SK-N-SH treated with all-trans-retinoic acid at 6 μM for 48 hours (cell line): Measurements from ENCODE around the gene S100A1.
"Not testable (repeated sequence)": the region's sequence is repeated elsewhere in the genome, so short reads cannot be mapped to it uniquely, and the experiment has no call there.

Source experiments
- ATAC-seq: fragments of 200-7000 bp; cut with Tn5 transposase; 3 replicates; pipeline ENCODE4 v1.9.1; 2020; ENCODE audit warnings: mild to moderate bottlenecking, moderate library complexity
- ARNTL ChIP-seq: fragments of 450-650 bp; formaldehyde crosslinking; IDR thresholded peaks from 2 replicates; pipeline ENCODE4 v1.5.0; 2020; ENCODE audit warnings: low read depth, mild to moderate bottlenecking, moderate library complexity, borderline replicate concordance
- BACH2 ChIP-seq: fragments of 250-450 bp; sonication (Bioruptor Pico); IDR thresholded peaks from 2 replicates; pipeline ENCODE4 v1.9.0; 2021; ENCODE audit warnings: mild to moderate bottlenecking, borderline replicate concordance
- CSDC2 ChIP-seq: fragments of 250-450 bp; sonication (Bioruptor Pico); IDR thresholded peaks from 2 replicates; pipeline ENCODE4 v1.5.0; 2020; ENCODE audit warnings: mild to moderate bottlenecking, moderate library complexity
- CSRNP3 ChIP-seq: fragments of 250-450 bp; sonication (Bioruptor Pico); IDR thresholded peaks from 2 replicates; pipeline ENCODE4 v1.5.1; 2021; ENCODE audit warnings: mild to moderate bottlenecking, moderate library complexity
- ESRRG ChIP-seq: fragments of 250-450 bp; sonication (Bioruptor Pico); IDR thresholded peaks from 2 replicates; pipeline ENCODE4 v1.6.1; 2021; ENCODE audit warnings: mild to moderate bottlenecking
- ISL1 ChIP-seq: fragments of 250-450 bp; sonication (Bioruptor Pico); IDR thresholded peaks from 2 replicates; pipeline ENCODE4 v2.1.2; 2022; ENCODE audit warnings: mild to moderate bottlenecking, moderate library complexity
- OSR1 ChIP-seq: fragments of 250-450 bp; sonication (Bioruptor Pico); IDR thresholded peaks from 2 replicates; pipeline ENCODE4 v1.8.0; 2022; ENCODE audit warnings: moderate library complexity, mild to moderate bottlenecking, inconsistent platforms
- PATZ1 ChIP-seq: fragments of 250-450 bp; sonication (Bioruptor Pico); IDR thresholded peaks from 2 replicates; pipeline ENCODE4 v1.8.0; 2020; ENCODE audit warnings: mild to moderate bottlenecking, moderate library complexity, borderline replicate concordance
- PPARA ChIP-seq: fragments of 250-450 bp; sonication (Bioruptor Pico); IDR thresholded peaks from 2 replicates; pipeline ENCODE4 v1.5.0; 2020; ENCODE audit warnings: mild to moderate bottlenecking, borderline replicate concordance
- SNAI2 ChIP-seq: fragments of 250-450 bp; sonication (Bioruptor Pico); IDR thresholded peaks from 2 replicates; pipeline ENCODE4 v1.5.0; 2020; ENCODE audit warnings: mild to moderate bottlenecking, moderate library complexity
- TCF4 ChIP-seq: fragments of 250-450 bp; sonication (Bioruptor Pico); IDR thresholded peaks from 2 replicates; pipeline ENCODE4 v1.8.0; 2021; ENCODE audit warnings: mild to moderate bottlenecking, moderate library complexity, borderline replicate concordance
- TOX ChIP-seq: fragments of 250-450 bp; sonication (Bioruptor Pico); IDR thresholded peaks from 2 replicates; pipeline ENCODE4 v1.8.0; 2021; ENCODE audit warnings: mild to moderate bottlenecking, moderate library complexity, borderline replicate concordance
- TSHZ2 ChIP-seq: fragments of 250-450 bp; sonication (Bioruptor Pico); IDR thresholded peaks from 2 replicates; pipeline ENCODE4 v1.5.0; 2020; ENCODE audit warnings: mild to moderate bottlenecking, moderate library complexity
- ZC3H10 ChIP-seq: fragments of 250-450 bp; sonication (Bioruptor Pico); IDR thresholded peaks from 2 replicates; pipeline ENCODE4 v1.5.1; 2021; ENCODE audit warnings: mild to moderate bottlenecking, moderate library complexity
- ZFP3 ChIP-seq: fragments of 250-450 bp; sonication (Bioruptor Pico); IDR thresholded peaks from 2 replicates; pipeline ENCODE4 v1.5.0; 2020; ENCODE audit warnings: mild to moderate bottlenecking, moderate library complexity
- ZFP30 ChIP-seq: fragments of 450-650 bp; formaldehyde crosslinking; IDR thresholded peaks from 2 replicates; pipeline ENCODE4 v1.5.0; 2022; ENCODE audit warnings: mild to moderate bottlenecking, moderate library complexity
- ZNF565 ChIP-seq: fragments of 450-650 bp; formaldehyde crosslinking; conservative IDR thresholded peaks from 2 replicates; pipeline ENCODE4 v1.5.0; 2020; ENCODE audit warnings: low read depth, mild to moderate bottlenecking, moderate library complexity
- ZNF70 ChIP-seq: fragments of 450-650 bp; formaldehyde crosslinking; IDR thresholded peaks from 2 replicates; pipeline ENCODE4 v1.5.0; 2020; ENCODE audit warnings: mild to moderate bottlenecking, moderate library complexity
- ZNF8 ChIP-seq: fragments of 450-650 bp; formaldehyde crosslinking; IDR thresholded peaks from 2 replicates; pipeline ENCODE4 v1.5.0; 2020; ENCODE audit warnings: mild to moderate bottlenecking, moderate library complexity
- TF ChIP-seq, protein P1 (sequence below): fragments of 250-450 bp; sonication (Bioruptor Pico); IDR thresholded peaks from 2 replicates; pipeline ENCODE4 v1.5.1; 2020; ENCODE audit warnings: low read depth, mild to moderate bottlenecking, moderate library complexity

The S100A1 gene

GRCh38 chr1:153667439-153667838, 39.2 kb downstream of the S100A1 start (continued):
- no peak for TF ChIP-seq TSHZ2 (CRISPR knock-in tag)
- TF ChIP-seq PPARA (CRISPR knock-in tag), result no peak
- no peak for TF ChIP-seq ARNTL
- TF ChIP-seq, all 23 proteins: peak for 0

DNA sequence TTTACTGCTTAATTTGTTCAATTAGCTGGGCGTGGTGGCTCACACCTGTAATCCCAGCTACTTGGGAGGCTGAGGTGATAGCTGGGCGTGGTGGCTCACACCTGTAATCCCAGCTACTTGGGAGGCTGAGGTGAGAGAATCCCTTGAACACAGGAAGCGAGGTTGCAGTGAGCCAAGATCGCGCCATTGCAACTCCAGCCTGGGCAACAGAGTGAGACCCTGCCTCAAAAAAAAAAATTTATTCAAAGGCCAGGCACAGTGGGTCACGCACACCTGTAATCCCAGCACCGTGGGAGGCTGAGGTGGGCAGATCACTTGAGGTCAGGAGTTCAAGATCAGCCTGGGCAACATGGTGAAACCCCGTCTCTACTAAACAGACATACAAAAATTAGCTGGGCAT, 40.4 kb downstream of the S100A1 start:
- not testable (repeated sequence) for ATAC-seq

GRCh38 chr1:153669606-153670005, 41.4 kb downstream of the S100A1 start:
- ATAC-seq, result no peak
- no peak for TF ChIP-seq TCF4
- no peak for TF ChIP-seq ESRRG (CRISPR knock-in tag)
- TF ChIP-seq BACH2 (CRISPR knock-in tag), result no peak
- TF ChIP-seq, protein P1, sequence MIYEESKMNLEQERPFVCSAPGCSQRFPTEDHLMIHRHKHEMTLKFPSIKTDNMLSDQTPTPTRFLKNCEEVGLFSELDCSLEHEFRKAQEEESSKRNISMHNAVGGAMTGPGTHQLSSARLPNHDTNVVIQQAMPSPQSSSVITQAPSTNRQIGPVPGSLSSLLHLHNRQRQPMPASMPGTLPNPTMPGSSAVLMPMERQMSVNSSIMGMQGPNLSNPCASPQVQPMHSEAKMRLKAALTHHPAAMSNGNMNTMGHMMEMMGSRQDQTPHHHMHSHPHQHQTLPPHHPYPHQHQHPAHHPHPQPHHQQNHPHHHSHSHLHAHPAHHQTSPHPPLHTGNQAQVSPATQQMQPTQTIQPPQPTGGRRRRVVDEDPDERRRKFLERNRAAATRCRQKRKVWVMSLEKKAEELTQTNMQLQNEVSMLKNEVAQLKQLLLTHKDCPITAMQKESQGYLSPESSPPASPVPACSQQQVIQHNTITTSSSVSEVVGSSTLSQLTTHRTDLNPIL (CRISPR knock-in tag), result no peak
- no peak for TF ChIP-seq CSRNP3 (CRISPR knock-in tag)
- TF ChIP-seq PATZ1 (CRISPR knock-in tag), result no peak
- TF ChIP-seq PPARA (CRISPR knock-in tag), result no peak
- no peak for TF ChIP-seq ZNF565 (CRISPR knock-in tag)
- TF ChIP-seq ZFP30 (CRISPR knock-in tag), result no peak
- no peak for TF ChIP-seq ZNF8 (CRISPR knock-in tag)
- TF ChIP-seq ISL1 (CRISPR knock-in tag), result no peak
- TF ChIP-seq TSHZ2 (CRISPR knock-in tag), result no peak
- TF ChIP-seq SNAI2 (CRISPR knock-in tag), result no peak
- TF ChIP-seq ZFP3, result no peak
- TF ChIP-seq ARNTL, result no peak
- no peak for TF ChIP-seq ZNF70 (CRISPR knock-in tag)
- no peak for TF ChIP-seq ZC3H10 (CRISPR knock-in tag)
- no peak for TF ChIP-seq OSR1 (CRISPR knock-in tag)
- TF ChIP-seq TOX (CRISPR knock-in tag), result no peak
- TF ChIP-seq CSDC2, result no peak
